NK-92 treated with Interleukin-12 subunit alpha and Interleukin-12 subunit beta, amount 100 ng/mL, for 24 hours (cell line): ENCODE results near the gene AGBL1.
"Not testable (repeated sequence)": the region's sequence is repeated elsewhere in the genome, so short reads cannot be mapped to it uniquely, and the experiment has no call there.

Experiments used
- DNase-seq: peaks from one replicate; lab custom pipeline; 2025; lab: John Stamatoyannopoulos, UW

Gene AGBL1

DNA sequence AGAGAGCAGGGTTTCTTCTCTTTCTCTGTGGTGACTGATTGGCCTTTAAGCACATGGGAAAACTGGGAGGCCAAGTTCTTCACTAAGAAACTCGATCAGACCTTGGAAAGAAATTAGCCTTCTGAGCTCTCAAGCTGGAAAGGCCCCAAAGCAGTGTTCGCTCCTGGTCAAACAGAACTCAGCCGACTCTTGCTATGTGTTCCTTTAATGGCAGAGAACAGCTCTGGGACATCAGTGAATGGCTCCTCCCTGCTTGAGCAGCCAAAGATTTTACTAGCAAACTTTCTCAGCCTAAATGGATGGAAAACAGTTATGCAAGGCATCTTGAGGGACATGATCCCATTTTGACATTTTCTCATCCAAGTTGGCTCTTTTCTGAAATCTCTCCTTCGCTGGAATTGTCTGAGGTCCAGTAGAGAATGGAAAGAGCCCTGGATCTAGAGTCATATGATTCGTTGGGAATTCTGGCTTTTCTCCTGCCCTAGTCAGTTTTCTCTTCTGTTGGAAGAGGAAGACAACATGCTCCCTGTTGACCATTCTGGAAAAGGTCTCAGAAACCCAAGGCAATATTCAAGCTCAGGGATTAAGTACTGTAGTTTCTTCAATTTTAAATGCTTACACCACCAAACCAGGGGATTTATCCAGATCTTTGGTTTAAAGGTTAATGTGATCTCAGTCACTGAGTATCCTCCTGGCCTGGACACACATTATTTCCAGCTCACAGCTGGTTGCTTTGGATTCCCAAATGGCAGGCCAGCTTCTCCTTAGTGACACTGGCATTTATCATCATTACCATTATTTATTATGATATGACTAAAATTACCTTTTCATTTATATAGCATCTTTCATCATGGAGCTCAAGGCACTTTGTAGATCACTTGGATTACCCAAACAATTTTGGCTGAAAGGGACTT lies 319.6 kb downstream of the AGBL1 start:
- no peak for DNase-seq

DNA sequence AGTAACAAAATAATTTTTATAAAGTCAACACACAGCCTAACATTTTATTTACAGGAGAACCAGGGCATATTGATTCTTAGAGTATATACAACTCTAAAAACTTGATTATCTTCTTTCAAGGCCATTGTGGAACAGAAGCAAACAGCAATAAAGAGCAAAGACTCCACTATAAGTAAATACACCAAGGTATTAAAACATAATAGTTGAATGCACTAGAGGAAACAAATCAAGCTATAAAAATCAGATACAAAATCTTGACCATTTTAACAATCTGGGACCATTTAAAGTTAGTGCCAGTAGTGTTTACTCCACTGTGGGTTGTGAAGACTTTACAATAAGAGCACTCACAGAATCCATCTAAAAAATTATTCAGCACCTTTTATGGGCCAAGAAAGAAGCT lies 323.6 kb downstream of the AGBL1 start:
- DNase-seq, result no peak

DNA sequence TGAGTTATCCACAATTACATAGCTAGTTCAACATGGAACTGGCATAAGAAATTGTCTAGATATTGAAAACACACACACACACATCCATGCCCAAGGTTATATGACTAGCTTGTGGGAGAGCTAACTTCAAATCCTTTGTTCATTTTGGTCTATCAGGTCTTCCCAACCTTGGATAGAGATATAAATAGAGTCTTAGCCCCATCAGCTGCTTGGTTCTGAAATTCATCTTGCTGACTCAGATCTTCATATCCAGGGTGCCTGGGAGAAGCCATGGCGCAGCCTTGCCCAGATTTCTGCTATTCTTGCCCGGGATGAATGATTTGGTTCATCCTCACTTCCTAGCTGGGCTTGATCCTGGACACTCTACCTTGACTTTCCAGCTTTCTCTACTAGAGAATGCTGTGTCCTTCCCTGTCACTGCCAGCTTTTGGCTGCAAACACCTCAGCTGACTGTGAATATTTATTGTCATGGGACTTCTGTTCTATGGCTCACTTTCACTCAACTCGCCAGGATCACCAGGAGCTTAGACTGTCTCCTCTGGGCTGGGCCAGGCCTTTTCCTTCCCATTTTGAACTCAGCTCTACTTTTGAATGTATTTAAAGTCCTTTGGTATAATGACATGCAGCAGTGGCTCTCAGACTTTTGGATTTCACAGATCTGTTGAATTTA lies 324.4 kb downstream of the AGBL1 start:
- DNase-seq, result no peak

DNA sequence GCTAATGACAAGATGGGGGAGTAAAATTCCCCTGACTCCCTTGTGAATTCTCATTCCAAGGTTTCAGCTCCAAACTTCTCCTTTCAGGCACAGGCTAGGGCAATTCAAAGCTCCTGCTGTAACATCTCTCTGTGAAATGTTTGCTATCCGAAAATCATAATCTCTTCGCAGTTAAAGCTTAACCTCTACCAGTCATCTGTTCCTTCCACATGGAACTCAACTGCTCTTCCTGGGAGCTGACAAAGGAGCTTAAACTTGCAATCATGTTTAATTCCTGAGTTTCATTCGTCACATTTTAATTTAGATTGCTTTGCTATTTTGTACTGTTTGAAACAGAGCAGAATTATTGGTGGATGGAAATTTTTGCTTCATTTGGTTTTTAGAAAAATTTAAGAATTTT lies 328.6 kb downstream of the AGBL1 start:
- DNase-seq, result no peak

DNA sequence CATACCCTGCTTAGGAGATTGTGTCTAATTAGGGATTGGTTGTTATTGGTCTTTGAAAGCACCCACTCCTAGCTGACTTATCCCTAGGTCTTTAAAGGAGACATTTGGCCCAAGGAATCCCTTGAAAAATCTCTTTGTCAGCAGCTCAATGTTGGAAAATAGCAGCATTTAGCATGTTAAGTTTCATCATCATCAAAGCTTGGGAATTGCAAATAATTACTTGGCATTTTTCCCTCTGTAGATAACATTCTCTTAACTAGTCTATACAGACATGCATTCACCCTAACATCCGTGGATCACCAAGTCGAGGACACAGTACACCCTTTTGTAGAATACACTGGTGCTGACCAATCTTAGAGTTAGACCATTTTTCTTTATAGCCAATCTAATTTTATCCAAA lies 332.2 kb downstream of the AGBL1 start:
- DNase-seq, result no peak

DNA sequence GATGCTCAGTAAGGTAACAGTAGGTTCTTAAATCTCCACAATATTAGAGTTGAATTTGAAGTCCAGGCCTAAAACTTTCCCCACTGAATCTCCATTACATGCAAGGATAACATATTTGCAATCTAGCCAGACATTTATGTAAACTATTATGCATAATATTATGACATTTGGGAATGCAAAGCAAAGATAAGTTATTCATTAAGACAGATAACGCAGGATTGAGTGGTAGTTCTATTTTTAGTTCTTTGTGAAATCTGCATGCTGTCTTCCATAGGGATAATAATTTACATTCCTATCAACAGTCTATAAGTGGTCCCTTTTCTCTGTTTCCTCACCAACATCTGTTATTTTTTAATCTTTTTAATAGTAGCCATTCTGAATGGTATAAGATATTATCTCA lies 333.5 kb downstream of the AGBL1 start:
- DNase-seq, result no peak

DNA sequence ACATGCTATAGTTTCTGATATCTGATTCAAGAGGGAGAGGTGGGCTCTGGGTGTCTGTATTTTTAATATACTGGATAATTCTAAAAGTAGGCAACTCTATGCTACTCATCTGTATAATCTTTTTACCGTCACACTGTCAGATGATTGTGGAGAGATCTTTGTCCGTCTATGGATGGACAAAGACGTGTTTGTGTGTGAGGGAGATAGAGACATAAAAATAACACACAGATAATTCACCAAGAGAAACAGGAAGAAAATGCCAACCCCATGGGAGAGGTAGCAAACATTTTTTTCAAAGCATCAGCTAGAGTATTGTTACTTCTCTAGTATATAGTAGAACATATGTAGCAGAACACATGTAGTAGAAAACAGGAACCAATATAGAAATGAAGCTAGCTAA lies 346.1 kb downstream of the AGBL1 start:
- DNase-seq, result no peak

DNA sequence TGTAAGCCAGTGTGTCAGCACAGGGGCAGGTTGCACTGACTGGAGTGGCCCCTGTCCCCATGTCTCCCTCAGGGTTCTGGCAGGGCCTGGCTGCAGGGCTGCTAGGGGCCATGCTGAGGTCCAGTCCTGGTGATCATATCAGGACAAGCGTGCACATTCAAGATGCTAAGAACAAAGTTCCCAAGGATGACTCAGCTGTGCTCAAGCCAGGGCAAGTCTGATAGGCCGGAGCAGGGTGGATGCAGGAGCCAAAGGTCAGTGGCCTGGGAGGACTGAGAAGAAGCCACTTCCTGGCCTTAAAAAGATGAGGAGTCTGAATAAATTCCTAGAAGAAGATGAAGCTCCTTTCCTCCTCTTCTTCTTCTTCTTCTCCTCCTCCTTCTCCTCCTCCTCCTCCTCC lies 353.2 kb downstream of the AGBL1 start:
- no peak for DNase-seq

DNA sequence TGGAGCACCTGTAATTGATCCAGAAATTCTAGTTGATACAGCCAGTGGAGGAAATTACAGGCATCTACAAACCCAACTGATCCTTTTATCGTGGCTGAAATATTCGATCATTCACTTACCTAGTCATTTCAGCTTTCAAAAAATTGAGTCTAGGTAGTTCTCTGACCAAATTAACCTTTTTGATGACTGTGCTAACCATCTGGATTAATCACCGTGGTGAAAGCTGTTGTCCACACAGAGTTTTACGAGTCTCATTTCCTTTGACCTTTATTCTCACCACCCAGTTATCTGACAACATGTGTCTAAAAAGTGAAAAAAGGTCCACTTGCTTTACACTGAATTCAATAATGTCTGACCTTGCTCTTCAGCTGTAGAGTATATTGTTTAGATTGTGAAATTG lies 354.3 kb downstream of the AGBL1 start:
- no peak for DNase-seq

DNA sequence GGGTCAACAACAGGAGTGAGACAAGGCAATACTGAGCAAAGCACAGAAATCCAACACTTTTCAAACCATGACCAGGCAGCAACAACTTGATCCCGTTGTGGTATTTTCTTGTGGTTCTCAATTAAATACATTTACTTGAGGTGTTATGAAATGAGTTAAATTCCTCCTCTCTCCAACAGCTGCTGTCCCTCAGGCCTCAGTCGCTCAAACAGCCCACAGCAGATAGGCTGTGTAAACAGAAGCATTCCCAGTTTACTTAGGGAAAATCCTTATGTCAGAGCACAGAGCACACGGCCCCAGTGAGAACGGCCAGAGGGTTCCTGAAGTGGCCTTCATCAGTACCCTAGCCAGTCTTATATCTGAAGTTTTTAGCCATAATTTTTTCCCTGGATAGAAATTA lies 359.9 kb downstream of the AGBL1 start:
- DNase-seq, result no peak

DNA sequence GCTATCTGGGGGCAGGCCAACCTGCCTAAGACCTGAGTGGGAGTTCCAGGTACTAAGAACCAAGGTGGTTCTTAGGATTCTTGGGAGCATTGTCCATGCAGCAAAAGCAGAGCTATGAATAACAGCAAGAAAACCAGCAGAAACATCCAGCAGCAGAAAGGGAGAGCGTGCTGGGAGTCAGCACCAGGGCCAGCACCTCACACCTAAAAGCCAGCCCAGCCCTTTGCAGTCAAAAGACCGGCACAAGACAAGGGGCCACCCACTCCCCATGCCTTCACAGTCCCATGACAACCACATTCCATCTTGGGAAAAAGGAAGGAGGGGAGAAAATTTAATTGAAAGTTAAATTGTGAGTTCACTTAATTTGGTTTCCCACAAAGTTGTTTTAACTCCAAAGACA lies 364.9 kb downstream of the AGBL1 start:
- no peak for DNase-seq

DNA sequence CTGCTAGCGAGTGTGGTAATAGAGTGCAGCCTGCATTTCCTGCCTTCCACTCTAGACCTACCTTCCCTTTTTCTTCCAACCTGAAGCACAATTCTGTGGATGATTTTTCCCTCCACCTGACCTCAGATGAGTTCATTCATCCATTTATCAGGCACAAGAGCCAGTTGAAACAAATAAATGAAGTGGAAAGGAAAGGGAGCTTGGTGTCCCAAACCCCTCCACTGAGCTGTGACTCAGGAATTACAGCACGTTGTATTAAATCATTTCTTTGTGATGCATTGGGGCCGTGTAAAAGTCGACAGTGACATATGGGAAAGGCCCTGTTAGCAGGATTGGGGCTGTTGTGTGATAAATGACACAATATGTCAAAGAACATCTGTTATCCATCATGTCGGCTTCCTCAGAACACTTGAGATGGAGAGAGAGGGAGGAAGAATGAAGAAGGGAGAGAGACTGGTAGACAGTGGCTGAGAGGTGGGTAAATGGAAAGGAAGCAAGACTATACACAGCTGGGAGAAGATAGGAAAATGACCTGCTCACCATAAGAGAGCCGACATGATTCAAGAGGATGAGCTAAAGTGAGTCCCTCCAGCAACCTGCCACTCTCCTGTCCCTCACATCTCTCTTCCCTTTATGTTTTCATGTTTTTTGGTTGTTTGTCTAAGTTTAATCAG lies 366.0 kb downstream of the AGBL1 start:
- DNase-seq, result no peak

DNA sequence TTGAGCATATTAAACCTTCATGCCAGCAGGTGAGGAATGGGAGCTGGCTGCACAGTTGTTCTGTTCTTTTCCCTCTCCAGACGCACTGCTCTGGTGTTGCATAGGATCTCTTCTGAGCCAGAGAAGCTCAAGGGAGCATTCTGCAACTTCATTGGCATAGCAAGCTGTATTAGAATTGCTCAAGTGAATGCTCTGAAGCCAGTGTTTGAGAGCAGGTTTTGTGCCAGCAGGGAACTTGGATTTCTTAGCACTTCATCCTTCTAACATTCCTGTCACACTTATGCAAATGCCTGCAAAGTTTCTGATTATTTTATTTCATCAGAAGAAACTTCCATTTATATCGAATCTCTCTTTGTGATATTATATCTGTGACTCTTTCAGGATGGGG lies 366.6 kb downstream of the AGBL1 start:
- no peak for DNase-seq

DNA sequence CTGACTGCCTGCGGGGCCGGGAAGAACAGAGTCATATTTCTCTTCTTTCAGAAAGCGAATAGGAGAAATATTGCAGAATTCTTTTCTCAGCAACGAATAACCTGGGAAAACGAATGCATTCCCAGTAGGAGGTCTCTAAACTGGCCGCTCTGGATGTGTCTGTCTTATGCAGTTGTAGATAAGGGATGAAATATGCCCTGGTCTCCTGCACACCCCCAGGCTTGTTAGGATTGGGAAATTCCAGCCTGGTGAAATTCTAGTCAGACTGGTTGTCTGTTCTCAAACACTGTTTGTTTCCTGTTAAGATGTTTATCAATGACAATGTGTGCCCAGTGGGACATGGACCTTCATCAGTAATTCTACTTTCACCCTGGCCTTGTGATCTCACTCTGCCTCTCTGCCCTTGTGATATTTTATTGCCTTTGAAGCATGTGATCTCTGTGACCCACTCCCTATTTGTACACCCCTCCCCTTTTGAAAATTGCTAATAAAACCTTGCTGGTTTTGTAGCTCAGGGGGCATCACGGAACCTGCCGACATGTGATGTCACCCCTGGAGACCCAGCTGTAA lies 385.9 kb downstream of the AGBL1 start:
- DNase-seq, result not testable (repeated sequence)

DNA sequence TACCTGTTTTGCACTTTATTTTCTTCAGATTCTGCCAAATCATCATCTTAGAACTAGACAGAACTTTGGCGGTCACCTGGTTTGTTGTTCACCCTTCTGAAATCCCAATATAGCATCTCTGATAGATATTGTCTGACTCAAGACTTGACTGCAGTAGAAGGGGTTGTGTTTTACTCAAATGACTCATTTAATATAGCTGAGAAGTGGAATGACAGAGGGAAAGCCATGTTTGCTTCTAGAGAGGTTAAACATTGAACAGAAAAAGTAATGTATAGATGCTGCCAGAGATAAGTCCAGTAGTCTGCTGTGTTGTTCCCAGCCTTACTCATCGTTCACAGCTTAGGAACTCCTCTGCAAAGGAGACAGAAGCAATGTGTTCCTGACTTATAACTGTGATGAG lies 402.0 kb downstream of the AGBL1 start:
- DNase-seq, result no peak

DNA sequence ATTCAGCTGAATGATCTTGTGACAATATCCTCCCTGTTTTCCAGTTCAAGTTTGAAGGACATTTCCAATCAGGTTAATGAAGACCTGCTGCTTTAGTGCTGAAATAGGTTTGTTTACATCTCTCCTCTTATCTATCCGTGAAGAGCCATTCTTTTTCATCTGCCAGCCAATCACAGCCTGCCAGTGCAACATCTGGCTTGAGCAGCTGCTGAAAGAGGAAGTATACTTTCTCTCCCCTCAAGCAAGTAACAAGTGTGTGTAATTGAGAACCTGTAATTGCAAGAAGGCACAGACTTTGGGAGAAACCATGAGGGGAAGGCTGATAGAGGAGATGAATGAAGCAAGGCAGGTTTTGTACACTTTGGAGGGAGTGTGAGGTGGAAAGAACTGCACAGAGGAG lies 404.3 kb downstream of the AGBL1 start:
- DNase-seq, result no peak

DNA sequence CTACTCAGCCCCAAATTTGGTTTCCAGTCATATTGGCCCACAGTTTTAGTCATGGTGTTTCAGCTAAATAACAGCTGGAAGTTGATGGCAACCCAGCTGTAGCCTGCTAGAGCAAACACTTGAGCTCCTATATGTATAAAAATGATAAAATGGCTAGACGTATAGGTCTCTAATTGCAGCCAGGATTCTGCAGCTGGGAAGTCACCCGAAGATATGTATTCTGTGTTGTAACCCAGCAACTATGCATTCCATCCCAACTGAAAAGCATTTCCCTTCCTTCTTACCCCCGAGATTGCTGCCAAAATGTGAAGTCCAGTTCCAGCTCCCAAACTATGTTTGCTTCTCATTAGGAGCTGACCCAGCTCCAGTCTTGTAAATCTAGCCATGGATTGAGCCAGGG lies 408.4 kb downstream of the AGBL1 start:
- no peak for DNase-seq

DNA sequence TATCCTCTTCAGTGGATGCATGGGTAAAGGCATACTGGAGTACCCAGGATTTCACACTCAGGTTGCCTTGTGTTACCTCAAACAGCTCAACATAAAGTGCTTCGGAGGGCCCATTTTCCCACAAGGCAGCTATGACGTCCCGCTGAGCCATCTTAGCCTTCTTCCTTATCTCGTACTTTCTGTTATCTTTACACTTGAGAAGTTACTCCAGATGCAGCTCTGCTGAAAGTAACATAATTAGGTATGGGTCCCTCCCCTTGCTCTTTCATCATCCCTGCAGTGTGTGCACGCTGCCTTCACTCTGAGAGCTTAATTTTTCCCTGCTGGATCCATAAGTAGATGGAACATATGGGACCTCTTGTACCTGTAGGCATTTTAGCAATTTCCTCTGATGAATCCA lies 410.3 kb downstream of the AGBL1 start:
- DNase-seq, result no peak

DNA sequence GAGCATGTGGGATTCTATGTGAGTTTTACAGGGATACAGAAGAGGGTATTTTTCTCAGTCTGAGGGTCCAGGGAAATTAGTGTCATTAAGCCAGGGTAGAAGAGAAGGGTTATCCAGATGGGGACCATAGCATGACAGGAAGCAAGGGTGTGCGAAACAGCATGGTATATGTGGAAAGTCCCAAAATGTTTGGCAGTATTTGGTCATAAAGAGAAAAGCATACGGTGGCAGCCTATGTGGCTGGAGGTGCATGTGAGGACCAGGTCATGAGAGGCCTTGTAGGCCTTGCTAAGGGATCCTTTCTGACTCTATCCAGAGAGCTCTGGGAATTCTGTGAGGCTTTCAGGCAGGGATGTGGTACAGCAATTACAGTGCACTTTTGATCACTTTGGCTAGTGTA lies 411.4 kb downstream of the AGBL1 start:
- DNase-seq, result no peak

DNA sequence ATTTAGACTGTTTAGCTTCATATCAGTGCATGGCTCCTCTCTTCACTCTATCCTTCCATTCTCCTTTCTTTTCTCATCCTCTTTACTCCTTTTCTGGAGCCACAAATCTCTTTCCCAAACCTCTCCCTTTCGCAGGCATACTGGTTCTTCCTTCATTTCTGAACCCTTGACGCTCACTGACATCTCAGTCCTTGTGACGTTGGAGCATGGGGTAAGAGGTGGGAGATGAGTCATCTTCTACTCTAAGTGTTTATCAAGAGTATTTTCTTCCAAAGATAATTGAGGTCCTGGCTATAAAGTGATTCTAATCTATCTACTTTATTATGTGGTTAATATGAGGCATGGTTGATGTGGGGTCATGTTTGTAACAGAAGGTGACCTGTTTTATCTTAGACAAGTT lies 414.2 kb downstream of the AGBL1 start:
- DNase-seq, result no peak

DNA sequence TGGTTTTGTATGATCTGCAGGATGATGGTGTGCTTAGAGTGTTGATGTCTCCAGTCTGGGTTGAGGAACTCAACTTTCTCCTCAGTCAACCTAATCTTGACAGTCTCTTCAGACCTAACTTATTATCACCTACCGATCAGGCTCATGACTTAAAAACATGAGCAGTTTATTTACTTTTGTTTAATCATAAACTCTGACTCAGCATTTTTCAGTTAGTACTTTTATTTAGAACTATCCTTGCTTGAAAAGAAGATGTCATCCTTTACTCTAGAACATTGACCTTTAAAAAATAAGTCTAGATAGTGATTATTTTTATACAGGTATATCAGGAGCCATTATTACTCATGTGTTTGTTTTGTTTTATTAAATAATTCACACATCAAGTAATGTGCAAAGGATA lies 414.8 kb downstream of the AGBL1 start:
- DNase-seq, result no peak

DNA sequence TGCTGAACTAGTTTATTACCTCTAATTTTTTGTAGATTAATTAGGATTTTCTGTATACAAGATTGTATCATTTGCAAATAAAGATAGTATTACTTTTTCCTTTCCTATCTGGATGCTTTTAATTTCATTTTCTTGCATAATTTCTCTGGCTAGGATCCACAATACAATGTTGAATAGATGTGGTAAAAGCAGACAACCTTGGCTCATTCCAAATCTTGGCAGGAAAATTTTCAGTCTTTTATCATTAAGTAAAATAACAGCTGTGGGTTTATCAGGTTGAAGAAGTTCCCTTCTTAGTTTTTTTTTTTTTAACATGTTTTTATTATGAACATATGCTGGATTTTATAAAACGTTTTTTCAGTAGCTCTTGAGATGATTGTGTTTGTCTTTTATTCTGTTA lies 422.6 kb downstream of the AGBL1 start:
- no peak for DNase-seq

DNA sequence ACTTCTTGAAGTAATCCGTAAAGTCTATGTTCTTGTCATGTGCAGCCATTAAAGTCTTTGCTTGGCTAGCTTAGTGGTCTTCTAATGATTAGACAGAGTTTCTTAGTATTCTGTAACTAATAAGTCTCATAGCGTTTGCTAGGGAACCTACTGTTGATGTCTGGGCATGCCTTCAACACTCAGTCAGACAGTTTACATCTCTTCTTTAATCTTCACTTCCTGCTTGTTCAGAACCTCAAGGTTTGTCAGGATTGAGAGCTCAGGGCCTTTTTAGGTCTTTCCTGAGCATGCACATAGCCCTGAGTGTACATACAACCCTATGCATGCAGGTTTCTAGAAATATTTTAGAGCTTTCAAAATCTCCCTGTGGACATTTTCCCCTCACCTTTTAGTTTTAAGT lies 426.3 kb downstream of the AGBL1 start:
- DNase-seq, result no peak
